ENCODE data around the gene USHBP1.
A peak's percentile ranks its signal among the peaks of the same experiment; 100 is the strongest.

The USHBP1 gene

GRCh38 chr19:17292301-17293074, 27.9 kb upstream of the USHBP1 start:
- Histone ChIP-seq H3K4me2 (ENCODE audit: low read length) (peak overlapping the region; percentile 83), H3K79me2 (ENCODE audit: control insufficient read depth, insufficient read depth, low read length, poor library complexity) (no peaks in the 10 kb centered on the region), H4K91ac (ENCODE audit: low read depth, low read length) (peak overlapping the region; percentile 92), H3K79me1 (ENCODE audit: low read length) (peaks cover 12% of the 10 kb centered on the region), H2AK5ac (ENCODE audit: low read length) (peak overlapping the region; percentile 44), H2AFZ (ENCODE audit: insufficient read depth, low read length, poor library complexity) (peak overlapping the region; percentile 84), H3K14ac (ENCODE audit: low read length) (peak overlapping the region; percentile 73), H2BK12ac (ENCODE audit: low read length) (no peak overlapping the region), H4K8ac (ENCODE audit: low read depth, low read length) (peak overlapping the region; percentile 88), H3K9ac (ENCODE audit: low read length) (no peak overlapping the region), H3K9me3 (ENCODE audit: insufficient read depth, low read depth, low read length) (peaks cover 4% of the 10 kb centered on the region), H3K27me3 (ENCODE audit: insufficient read depth, low read length) (no peaks in the 10 kb centered on the region), H3K4me1 (ENCODE audit: control insufficient read depth in 1 of 2, insufficient read depth in 2 of 2, low read length in 2 of 2) (peaks cover 4 to 14% of the 10 kb centered on the region in 2 experiments), H4K12ac (ENCODE audit: low read depth, low read length) (peak overlapping the region; percentile 78), H3K27ac (ENCODE audit: low read depth, low read length) (peak overlapping the region; percentile 82), H3K23ac (ENCODE audit: low read length) (no peak overlapping the region), H3K36me3 (ENCODE audit: control insufficient read depth in 1 of 2, insufficient read depth in 2 of 2, low read length in 2 of 2) (peaks cover 9 to 12% of the 10 kb centered on the region in 2 experiments), H3K4me3 (ENCODE audit: low read depth, low read length) (peak overlapping the region; percentile 60), H2BK5ac (ENCODE audit: low read depth, low read length, poor library complexity) (no peak overlapping the region), H2BK120ac (ENCODE audit: insufficient read depth, low read length, poor library complexity) (peak overlapping the region; percentile 70), H3K18ac (ENCODE audit: low read length) (peak overlapping the region; percentile 74), H3K4ac (ENCODE audit: low read depth, low read length) (peak overlapping the region; percentile 84)
- peak; percentile 93 for DNase-seq
- no CpG with 5 or more reads among the region's 46 CpGs for WGBS (ENCODE audit: extremely low coverage, insufficient coverage, insufficient read length)

GRCh38 chr19:17289489-17289888, 24.9 kb upstream of the USHBP1 start:
- Histone ChIP-seq H2BK12ac (ENCODE audit: low read length) (no peak overlapping the region), H4K8ac (ENCODE audit: low read depth, low read length) (peak overlapping the region; percentile 70), H2BK5ac (ENCODE audit: low read depth, low read length, poor library complexity) (no peak overlapping the region), H3K18ac (ENCODE audit: low read length) (no peak overlapping the region), H3K36me3 (ENCODE audit: control insufficient read depth in 1 of 2, insufficient read depth in 2 of 2, low read length in 2 of 2) (peaks cover 7 to 11% of the 10 kb centered on the region in 2 experiments), H3K4me2 (ENCODE audit: low read length) (peak overlapping the region; percentile 26), H3K4me3 (ENCODE audit: low read depth, low read length) (no peak overlapping the region), H3K23ac (ENCODE audit: low read length) (no peak overlapping the region), H3K9ac (ENCODE audit: low read length) (no peak overlapping the region), H2AK5ac (ENCODE audit: low read length) (no peak overlapping the region), H3K27me3 (ENCODE audit: insufficient read depth, low read length) (no peaks in the 10 kb centered on the region), H3K79me2 (ENCODE audit: control insufficient read depth, insufficient read depth, low read length, poor library complexity) (no peaks in the 10 kb centered on the region), H2BK120ac (ENCODE audit: insufficient read depth, low read length, poor library complexity) (no peak overlapping the region), H3K79me1 (ENCODE audit: low read length) (peaks cover 8% of the 10 kb centered on the region), H4K12ac (ENCODE audit: low read depth, low read length) (no peak overlapping the region), H3K9me3 (ENCODE audit: insufficient read depth, low read depth, low read length) (peaks cover 6% of the 10 kb centered on the region), H3K14ac (ENCODE audit: low read length) (no peak overlapping the region), H2AFZ (ENCODE audit: insufficient read depth, low read length, poor library complexity) (peak overlapping the region; percentile 30), H3K27ac (ENCODE audit: low read depth, low read length) (no peak overlapping the region), H3K4me1 (ENCODE audit: control insufficient read depth in 1 of 2, insufficient read depth in 2 of 2, low read length in 2 of 2) (peaks cover 6 to 11% of the 10 kb centered on the region in 2 experiments), H4K91ac (ENCODE audit: low read depth, low read length) (no peak overlapping the region), H3K4ac (ENCODE audit: low read depth, low read length) (no peak overlapping the region)
- no CpG with 5 or more reads among the region's 22 CpGs for WGBS (ENCODE audit: extremely low coverage, insufficient coverage, insufficient read length)
- peak; percentile 61 to 69 for DNase-seq

- Histone ChIP-seq H4K12ac (ENCODE audit: low read depth, low read length) (no peak overlapping the region), H3K4me3 (ENCODE audit: low read depth, low read length) (no peak overlapping the region), H3K79me1 (ENCODE audit: low read length) (peaks cover 4% of the 10 kb centered on the region), H4K91ac (ENCODE audit: low read depth, low read length) (no peak overlapping the region), H3K14ac (ENCODE audit: low read length) (no peak overlapping the region), H3K23ac (ENCODE audit: low read length) (no peak overlapping the region), H3K9me3 (ENCODE audit: insufficient read depth, low read depth, low read length) (peaks cover 4% of the 10 kb centered on the region), H2BK120ac (ENCODE audit: insufficient read depth, low read length, poor library complexity) (no peak overlapping the region), H2AFZ (ENCODE audit: insufficient read depth, low read length, poor library complexity) (no peak overlapping the region), H3K9ac (ENCODE audit: low read length) (no peak overlapping the region), H3K4me1 (ENCODE audit: control insufficient read depth in 1 of 2, insufficient read depth in 2 of 2, low read length in 2 of 2) (peaks cover 6 to 9% of the 10 kb centered on the region in 2 experiments), H4K8ac (ENCODE audit: low read depth, low read length) (no peak overlapping the region), H2BK5ac (ENCODE audit: low read depth, low read length, poor library complexity) (no peak overlapping the region), H3K27ac (ENCODE audit: low read depth, low read length) (no peak overlapping the region), H3K27me3 (ENCODE audit: insufficient read depth, low read length) (no peaks in the 10 kb centered on the region), H2AK5ac (ENCODE audit: low read length) (no peak overlapping the region), H3K18ac (ENCODE audit: low read length) (no peak overlapping the region), H3K4me2 (ENCODE audit: low read length) (no peak overlapping the region), H2BK12ac (ENCODE audit: low read length) (no peak overlapping the region), H3K79me2 (ENCODE audit: control insufficient read depth, insufficient read depth, low read length, poor library complexity) (no peaks in the 10 kb centered on the region), H3K36me3 (ENCODE audit: control insufficient read depth in 1 of 2, insufficient read depth in 2 of 2, low read length in 2 of 2) (peaks cover 0 to 3% of the 10 kb centered on the region in 2 experiments), H3K4ac (ENCODE audit: low read depth, low read length) (no peak overlapping the region)
- WGBS (ENCODE audit: extremely low coverage, insufficient coverage, insufficient read length) = no CpG with 5 or more reads among the region's 9 CpGs
- peak; percentile 54 to 73 for DNase-seq
Observed at GRCh38 chr19:17286752-17287151, 22.2 kb upstream of the USHBP1 start.

GRCh38 chr19:17286263-17286662, 21.7 kb upstream of the USHBP1 start:
- H4K12ac ChIP-seq (ENCODE audit: low read depth, low read length) = no peak overlapping the region
- no peak overlapping the region for H2BK120ac ChIP-seq (ENCODE audit: insufficient read depth, low read length, poor library complexity)
- H2AK5ac ChIP-seq (ENCODE audit: low read length) = peak overlapping the region; percentile 2
- H3K4me2 ChIP-seq (ENCODE audit: low read length) = no peak overlapping the region
- H3K9me3 ChIP-seq (ENCODE audit: insufficient read depth, low read depth, low read length) = peaks cover 4% of the 10 kb centered on the region
- no CpG with 5 or more reads among the region's 11 CpGs for WGBS (ENCODE audit: extremely low coverage, insufficient coverage, insufficient read length)
- DNase-seq = no peak
- no peak overlapping the region for H3K14ac ChIP-seq (ENCODE audit: low read length)
- H4K91ac ChIP-seq (ENCODE audit: low read depth, low read length) = no peak overlapping the region
- peaks cover 0 to 2% of the 10 kb centered on the region in 2 experiments for H3K36me3 ChIP-seq (ENCODE audit: control insufficient read depth in 1 of 2, insufficient read depth in 2 of 2, low read length in 2 of 2)
- H2AFZ ChIP-seq (ENCODE audit: insufficient read depth, low read length, poor library complexity) = no peak overlapping the region
- no peaks in the 10 kb centered on the region for H3K27me3 ChIP-seq (ENCODE audit: insufficient read depth, low read length)
- H3K23ac ChIP-seq (ENCODE audit: low read length) = no peak overlapping the region
- H3K79me2 ChIP-seq (ENCODE audit: control insufficient read depth, insufficient read depth, low read length, poor library complexity) = no peaks in the 10 kb centered on the region
- peaks cover 4% of the 10 kb centered on the region for H3K79me1 ChIP-seq (ENCODE audit: low read length)
- H3K4me3 ChIP-seq (ENCODE audit: low read depth, low read length) = no peak overlapping the region
- H4K8ac ChIP-seq (ENCODE audit: low read depth, low read length) = no peak overlapping the region
- no peak overlapping the region for H3K18ac ChIP-seq (ENCODE audit: low read length)
- H3K4ac ChIP-seq (ENCODE audit: low read depth, low read length) = no peak overlapping the region
- H2BK5ac ChIP-seq (ENCODE audit: low read depth, low read length, poor library complexity) = no peak overlapping the region
- H3K27ac ChIP-seq (ENCODE audit: low read depth, low read length) = no peak overlapping the region
- H3K9ac ChIP-seq (ENCODE audit: low read length) = no peak overlapping the region
- H2BK12ac ChIP-seq (ENCODE audit: low read length) = no peak overlapping the region
- peaks cover 6 to 9% of the 10 kb centered on the region in 2 experiments for H3K4me1 ChIP-seq (ENCODE audit: control insufficient read depth in 1 of 2, insufficient read depth in 2 of 2, low read length in 2 of 2)
